ENCODE data around the gene CACNG1.

GRCh38 chr17:67020293-67020766 lies 24.0 kb upstream of the CACNG1 start:
- TF ChIP-seq CTCF (IDR thresholded peaks at IDR 0.05; ENCODE audit: low read depth, low read length) = no peak
- TF ChIP-seq POLR2A (IDR thresholded peaks at IDR 0.05; ENCODE audit: extremely low read depth, insufficient read length) = no peak
- no peak for TF ChIP-seq MAX (IDR thresholded peaks at IDR 0.05; ENCODE audit: low read depth, low read length)
- no peak for TF ChIP-seq MYC (IDR thresholded peaks at IDR 0.05; ENCODE audit: low read depth, low read length)
